GM21528 (cell line): Measurements from ENCODE around the gene RAD51.

ENCODE experiments used
- ATAC-seq: cut with Tn5 transposase; IDR thresholded peaks from one replicate; pipeline ENCODE4 v1.9.1; 2021; ENCODE audit warnings: mild to moderate bottlenecking, moderate library complexity; ENCODE audit not compliant: unreplicated experiment, low FRiP score

RAD51 gene

GRCh38 chr15:40775740-40776536, 81.0 kb downstream of the RAD51 start:
- no peak for ATAC-seq

DNA sequence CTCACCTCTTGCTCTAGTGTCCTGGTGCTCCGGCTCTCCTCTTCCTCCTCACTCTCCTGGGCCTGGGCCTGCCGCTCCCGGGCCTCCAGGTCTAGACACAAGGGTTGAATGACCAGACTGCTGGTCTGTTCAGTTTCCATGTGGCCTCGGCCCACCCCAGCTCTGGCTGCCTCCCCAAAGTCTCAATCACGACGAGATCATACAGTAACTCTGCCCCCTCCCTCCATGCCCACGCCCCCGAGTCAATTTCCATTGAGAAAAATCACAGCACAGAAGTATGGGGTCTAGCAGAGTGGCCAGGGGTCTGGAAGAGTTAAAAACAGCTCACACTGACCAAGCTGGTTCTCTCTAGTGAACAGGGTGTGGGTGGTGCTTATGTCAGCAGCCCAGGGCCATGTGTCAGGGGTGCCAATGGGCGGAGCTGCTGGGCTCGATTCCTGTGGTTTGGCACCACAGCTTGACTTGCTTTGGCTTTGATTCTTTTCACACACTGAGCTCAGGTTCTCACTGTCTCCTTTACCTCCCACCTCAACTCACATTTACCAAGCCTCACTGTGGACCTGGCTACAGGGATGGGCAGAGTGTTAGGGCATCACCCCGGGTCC, 81.7 kb downstream of the RAD51 start:
- ATAC-seq, result no peak
